NCI-H1930 (cell line): ENCODE data around the gene VPS33B.
"Not testable (repeated sequence)": the region's sequence is repeated elsewhere in the genome, so short reads cannot be mapped to it uniquely, and the experiment has no call there.

ENCODE experiments used
- DNase-seq, 2 experiments: peaks; one replicate each; lab custom pipeline; 2025; lab: John Stamatoyannopoulos, UW

VPS33B gene

DNA sequence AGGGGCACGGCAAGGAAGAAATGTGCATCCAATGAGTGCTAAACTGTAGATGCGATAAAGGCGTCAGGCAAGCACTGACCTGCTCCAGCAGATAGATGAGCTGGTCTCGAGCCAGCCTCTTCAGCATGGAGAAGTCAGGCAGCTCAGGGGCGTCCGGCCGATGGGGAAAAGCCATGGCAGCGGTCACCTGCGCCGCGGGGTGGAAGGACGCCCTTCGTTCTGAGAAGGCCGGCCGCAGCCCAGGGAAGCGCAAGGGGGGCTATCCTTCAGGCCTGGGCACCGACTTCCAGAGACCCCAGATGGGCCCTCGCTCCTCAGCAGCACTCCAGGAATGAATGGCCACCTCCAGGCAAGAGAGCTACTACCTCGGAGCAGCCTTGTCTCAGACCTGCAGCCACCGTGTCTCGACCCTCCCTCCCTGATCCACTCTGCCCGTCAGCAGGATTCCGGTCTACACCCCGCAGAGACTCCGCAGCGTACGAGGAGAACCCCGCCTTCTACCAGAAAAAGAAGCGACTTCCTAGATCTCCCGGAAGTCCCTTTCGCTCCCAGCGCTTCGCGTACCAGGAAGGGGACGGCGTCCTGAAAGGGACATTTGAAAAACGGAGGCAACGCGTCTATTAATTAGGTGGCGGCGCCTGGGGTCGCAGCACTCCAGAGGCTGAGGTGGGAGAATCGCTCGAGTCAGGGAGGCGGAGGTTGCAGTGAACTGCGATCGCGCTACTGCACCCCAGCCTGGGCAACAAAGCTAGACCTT lies at the start of gene VPS33B:
Gene VPS33B (minus strand): TSS at position 520 of the 757 bp plus-strand sequence. CDS start 345 bp downstream, at position 175.
- peak; percentile 72 to 81 for DNase-seq

DNA sequence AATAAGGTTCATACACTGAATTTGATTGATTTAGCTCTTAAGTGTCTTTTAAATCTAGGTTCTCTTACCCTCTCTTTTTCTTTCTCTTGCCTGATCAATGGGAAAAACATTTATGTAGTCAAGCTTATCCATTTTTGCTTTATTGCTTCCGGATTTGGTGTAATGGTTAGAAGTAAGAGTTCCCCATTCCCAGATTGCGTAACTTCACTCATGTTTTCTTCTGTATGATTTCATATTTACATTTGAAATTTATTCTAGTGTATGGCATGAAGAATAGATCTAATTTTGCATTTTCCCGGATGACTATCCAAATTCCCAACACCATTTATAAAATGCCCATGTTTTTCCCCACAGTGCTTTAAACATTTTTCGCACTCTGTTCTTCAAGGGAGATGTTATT lies 49.8 kb upstream of the VPS33B start:
- DNase-seq: no peak

GRCh38 chr15:91070872-91071271 lies 48.5 kb upstream of the VPS33B start:
- DNase-seq: no peak

DNA sequence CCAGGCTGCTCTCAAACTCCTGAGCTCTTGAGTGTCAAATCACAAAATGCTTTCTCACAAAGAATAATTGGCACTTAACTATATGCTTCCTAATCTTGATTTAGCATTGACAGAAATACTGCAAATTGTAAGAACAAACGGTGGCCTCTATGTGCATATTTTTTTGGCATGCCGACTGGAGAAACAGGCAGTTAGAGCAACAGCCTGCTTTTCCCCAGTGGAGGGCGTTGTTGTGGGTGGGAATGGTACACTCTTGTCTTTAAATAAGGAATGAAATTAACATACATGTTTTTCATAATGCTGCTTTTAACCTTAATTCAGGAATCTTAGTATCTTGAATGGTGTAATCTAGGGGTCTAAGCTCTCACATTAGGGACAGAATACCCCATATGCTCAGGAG lies 46.6 kb upstream of the VPS33B start:
- DNase-seq: no peak

DNA sequence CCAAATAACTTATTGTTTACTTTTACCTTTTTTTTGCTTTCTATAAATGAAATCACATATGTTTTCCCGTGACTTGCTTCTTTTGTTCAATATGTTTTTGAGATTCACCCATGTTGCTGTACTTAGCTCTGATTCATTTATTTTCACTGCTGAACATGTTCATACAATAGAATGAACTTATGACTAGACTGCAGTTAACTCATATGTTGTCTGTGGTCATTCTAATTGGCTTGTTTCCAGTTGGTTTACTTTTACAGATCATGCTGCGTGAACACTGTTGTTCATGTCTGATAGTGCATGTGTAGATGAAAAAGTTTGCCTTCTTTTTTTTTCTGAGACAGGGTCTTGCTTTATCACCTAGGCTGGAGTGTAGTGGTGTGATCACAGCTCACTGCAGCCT lies 46.0 kb upstream of the VPS33B start:
- no peak for DNase-seq

DNA sequence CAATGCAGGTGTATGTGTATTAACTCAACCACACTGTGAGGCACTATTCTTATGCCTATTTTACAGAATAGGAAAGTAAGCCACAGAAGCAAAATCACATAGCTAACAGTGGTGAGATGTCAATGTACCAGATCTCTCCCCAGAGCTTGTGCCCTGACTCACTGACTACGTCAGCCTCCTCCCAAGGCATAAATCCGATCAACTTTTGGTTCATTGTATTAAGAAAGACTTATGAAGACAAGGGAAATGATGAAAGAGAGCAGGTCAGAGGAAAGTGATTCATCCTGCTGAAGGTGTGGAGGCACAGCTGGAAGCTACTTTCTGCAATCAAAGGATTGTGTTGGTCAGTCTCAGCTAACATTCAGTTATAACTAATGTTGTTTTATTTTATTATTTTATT lies 44.6 kb upstream of the VPS33B start:
- DNase-seq: no peak

- no peak for DNase-seq
Observed at GRCh38 chr15:91065505-91065904, 43.1 kb upstream of the VPS33B start.

DNA sequence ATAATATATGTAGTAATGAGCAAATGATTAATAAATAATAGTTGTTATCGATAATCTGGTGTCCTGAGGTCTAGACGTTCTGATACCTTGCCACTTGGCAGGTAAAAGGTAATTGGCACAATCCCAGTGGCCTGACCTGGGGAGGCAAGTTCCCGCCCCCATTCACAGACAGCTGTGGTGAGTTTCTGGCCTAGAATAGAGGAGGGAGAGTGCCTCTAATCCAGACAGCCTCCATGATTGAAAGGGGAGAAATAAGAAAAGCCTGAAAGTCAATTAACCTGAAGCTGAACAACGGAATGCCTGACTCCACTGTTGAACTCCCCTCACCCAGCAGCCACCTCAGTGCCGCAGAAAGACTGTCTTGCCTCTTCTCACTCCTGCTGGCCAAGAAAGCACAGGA lies 39.6 kb upstream of the VPS33B start:
- no peak for DNase-seq

DNA sequence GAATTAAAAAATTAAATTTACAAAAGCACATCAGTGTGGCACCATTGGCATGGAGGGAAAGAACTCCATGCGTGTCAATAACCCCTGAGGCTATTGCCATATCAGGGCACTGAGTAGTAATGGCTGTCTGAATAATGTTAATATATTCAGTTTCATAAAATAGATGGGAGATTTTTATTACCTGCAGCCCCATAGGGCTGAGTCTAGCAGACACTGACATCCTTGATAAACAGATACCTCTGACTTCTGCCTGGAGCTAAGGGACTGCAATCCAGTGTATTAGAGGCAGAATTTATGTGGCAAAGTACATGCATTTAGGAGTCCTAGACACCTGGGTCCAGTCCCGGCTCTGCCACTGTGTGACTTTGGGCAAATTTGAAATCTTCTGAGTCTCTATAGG lies 38.8 kb upstream of the VPS33B start:
- no peak for DNase-seq

DNA sequence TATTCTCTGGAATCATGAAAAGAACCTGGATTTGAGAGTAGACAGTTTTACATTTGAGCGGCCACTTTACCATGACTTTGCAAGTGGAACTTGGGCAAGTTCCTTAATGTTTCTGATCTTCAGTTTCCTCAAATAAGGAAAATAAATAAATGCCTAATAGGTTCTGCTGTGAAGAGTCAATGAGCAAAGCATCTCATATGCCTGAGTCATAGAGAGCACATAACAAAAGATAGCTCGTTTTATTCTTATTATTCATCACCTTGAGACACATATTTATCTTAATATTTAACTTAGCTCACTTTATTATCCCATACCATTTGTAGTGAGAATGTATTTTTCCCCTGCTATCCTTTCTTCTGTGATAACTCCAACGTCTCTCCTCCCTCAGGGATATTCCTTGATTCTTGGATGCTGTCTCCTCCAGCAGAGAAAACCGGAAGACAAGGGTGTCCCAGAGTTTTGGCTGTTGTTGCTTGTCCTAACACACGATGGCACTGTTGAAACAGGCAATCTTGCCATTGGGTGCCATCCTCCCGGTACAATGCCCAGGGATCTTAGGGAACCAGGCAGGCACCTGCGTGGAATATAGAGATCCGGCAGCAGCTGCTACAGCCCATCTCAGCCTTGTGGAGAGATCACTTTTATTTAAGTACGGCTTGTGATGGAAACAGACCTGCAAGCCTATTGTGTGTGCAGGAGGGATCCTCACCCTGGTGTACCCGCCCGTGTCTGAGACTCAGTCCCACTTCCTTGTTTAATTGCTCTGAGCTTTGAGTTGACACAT lies 33.3 kb upstream of the VPS33B start:
- DNase-seq: peak; percentile 63

GRCh38 chr15:91054816-91055215 lies 32.4 kb upstream of the VPS33B start:
- no peak for DNase-seq

DNA sequence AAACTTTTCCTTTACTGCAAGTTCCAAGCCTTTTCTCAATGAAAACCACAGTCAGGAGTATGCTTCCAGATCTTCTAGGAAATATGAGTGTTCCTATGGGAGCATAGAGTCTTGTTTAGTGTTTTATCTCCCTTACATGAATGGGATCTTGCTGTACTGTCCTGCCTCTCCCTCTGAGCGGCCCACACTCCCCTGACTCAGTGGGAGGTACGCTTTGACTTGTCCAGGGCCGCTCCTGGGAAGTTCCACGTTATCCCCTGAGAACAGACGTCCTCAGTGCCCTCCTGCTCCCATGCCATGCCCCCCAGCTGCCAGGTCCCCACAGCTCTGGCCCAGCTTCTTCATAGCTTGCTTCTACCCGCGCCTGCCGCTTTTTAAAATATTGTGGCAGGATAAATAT lies 28.9 kb upstream of the VPS33B start:
- no peak for DNase-seq

DNA sequence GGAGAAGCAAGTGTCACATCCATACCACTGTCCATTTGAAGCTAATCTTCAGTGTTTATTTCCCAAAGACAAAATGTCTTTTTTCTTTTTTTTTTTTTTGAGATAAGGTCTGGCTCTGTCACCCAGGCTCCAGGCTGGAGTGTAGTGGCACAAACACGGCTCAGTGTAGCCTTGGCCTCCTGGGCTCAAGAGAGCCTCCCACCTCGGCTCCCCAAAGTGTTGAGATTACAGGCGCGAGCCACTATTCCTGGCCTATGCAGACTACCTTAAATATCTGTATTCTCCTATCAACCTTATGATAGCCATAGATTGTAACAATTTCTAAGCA lies 27.7 kb upstream of the VPS33B start:
- DNase-seq: no peak

GRCh38 chr15:91049378-91050127 lies 27.2 kb upstream of the VPS33B start:
- peak; percentile 9 to 34 for DNase-seq

GRCh38 chr15:91047545-91048199 lies 25.3 kb upstream of the VPS33B start:
- DNase-seq: no peak

- not testable (repeated sequence) for DNase-seq
Observed at GRCh38 chr15:91046056-91046455, 23.7 kb upstream of the VPS33B start.

- no peak for DNase-seq
Observed at GRCh38 chr15:91045065-91045464, 22.7 kb upstream of the VPS33B start.

- no peak for DNase-seq
Observed at GRCh38 chr15:91043202-91043874, 20.9 kb upstream of the VPS33B start.

DNA sequence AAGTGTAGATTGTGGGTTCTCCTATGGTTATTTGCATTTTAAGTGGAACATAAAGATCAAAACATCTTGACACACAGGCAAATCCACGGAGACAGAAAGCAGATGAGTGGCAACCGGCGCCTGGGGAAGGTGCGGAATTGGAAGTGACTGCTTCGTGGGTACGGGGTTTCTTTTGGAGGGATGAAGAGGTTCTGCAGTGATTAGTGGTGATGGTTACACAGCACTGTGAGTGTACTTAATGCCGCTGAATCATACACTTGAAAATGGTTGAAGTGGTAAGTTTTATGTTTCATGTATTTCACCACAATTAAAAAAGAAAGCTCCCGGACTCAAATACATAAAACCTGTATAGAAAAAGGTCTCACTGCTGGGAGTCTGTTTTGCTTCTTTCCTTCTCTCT lies 18.5 kb upstream of the VPS33B start:
- DNase-seq: no peak

DNA sequence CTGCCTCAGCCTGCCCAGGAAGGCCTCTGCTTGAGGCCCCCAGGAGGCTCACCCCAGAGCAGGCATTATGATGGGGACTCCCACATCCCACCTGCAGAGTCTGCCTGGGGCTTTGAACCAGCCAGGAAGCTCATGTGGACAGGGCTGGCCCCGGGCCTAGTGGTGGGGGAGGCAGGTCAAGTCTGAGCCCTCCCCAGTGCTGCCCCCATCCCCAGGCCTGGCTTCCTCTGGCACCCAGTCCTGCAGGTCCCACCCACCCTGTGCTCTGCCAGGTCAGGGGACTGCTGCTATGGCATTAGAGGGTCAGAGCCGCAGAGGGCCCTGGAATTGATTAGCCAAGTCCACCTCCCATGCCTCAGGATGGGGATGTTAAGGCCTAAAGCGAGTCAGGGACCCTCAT lies 17.6 kb upstream of the VPS33B start:
- no peak for DNase-seq

- peak; percentile 28 to 67 for DNase-seq
Observed at GRCh38 chr15:91032919-91033803, 10.8 kb upstream of the VPS33B start.
